Epithelial cell of esophagus (primary cell): ENCODE data around the gene IFIT1B.

Experiments used
- DNase-seq: peaks from one replicate; pipeline ENCODE4 v3.0.0; 2010; ENCODE audit warnings: low read depth
- H3K4me3 ChIP-seq: 2 replicates; pipeline ENCODE4 v1.5.1; 2011; ENCODE audit warnings: mild to moderate bottlenecking, low read length, control low read depth
- TF ChIP-seq, protein P1 (sequence below): IDR thresholded peaks from 2 replicates; pipeline ENCODE4 v1.5.1; 2011; ENCODE audit warnings: low read depth, mild to moderate bottlenecking, low read length, control low read depth, inconsistent platforms; ENCODE audit not compliant: insufficient read depth; ENCODE audit errors: missing control alignments

The IFIT1B gene

DNA sequence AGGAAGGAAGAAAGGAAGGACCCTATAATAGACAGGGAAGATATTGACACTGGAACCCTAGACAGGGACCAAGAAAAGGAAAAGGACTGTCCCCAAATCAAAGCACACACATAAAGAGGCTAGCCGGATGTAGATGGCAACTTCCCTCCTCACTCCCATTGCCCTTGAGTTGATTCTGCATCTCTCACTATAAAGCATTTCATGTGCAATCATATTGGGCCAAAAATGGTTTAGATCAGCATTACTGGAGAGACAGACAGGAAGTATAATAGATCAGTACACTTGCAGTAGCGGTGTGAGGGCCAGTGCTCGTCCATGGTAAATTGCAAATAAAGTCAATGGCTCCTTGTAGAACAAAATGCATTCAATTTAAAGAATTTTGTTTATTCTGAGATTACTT lies 41.6 kb upstream of the IFIT1B start:
- no peak for DNase-seq
- TF ChIP-seq, protein P1, sequence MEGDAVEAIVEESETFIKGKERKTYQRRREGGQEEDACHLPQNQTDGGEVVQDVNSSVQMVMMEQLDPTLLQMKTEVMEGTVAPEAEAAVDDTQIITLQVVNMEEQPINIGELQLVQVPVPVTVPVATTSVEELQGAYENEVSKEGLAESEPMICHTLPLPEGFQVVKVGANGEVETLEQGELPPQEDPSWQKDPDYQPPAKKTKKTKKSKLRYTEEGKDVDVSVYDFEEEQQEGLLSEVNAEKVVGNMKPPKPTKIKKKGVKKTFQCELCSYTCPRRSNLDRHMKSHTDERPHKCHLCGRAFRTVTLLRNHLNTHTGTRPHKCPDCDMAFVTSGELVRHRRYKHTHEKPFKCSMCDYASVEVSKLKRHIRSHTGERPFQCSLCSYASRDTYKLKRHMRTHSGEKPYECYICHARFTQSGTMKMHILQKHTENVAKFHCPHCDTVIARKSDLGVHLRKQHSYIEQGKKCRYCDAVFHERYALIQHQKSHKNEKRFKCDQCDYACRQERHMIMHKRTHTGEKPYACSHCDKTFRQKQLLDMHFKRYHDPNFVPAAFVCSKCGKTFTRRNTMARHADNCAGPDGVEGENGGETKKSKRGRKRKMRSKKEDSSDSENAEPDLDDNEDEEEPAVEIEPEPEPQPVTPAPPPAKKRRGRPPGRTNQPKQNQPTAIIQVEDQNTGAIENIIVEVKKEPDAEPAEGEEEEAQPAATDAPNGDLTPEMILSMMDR, result no peak
- no peak overlapping the region for H3K4me3 ChIP-seq

DNA sequence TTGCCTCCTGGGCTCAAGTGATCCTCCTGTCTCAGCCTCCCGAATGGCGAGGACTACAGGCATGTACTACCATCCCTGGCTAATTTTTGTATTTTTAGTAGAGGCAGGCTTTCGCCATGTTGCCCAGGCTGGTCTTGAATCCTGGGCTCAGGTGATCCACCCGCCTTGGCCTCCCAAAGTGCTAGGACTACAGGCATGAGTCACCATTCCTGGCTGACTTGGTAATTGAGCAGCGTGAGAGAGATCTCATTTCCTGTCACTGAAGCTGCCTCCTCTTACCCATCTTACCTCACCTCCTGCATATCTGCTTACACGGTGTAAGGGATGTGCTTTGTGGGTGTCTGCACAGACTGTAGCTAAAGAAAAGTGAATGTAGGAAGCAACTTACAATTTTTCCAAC lies 40.4 kb upstream of the IFIT1B start:
- no peak overlapping the region for H3K4me3 ChIP-seq
- peak; percentile 94 for DNase-seq
- TF ChIP-seq, protein P1, result no peak

DNA sequence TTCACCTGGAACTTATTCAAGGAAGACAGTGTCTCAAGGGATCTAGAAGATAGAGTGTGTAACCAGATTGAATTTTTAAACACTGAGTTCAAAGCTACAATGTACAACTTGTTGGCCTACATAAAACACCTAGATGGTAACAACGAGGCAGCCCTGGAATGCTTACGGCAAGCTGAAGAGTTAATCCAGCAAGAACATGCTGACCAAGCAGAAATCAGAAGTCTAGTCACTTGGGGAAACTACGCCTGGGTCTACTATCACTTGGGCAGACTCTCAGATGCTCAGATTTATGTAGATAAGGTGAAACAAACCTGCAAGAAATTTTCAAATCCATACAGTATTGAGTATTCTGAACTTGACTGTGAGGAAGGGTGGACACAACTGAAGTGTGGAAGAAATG lies 39.1 kb upstream of the IFIT1B start:
- no peak overlapping the region for H3K4me3 ChIP-seq
- TF ChIP-seq, protein P1, result no peak
- DNase-seq, result no peak

DNA sequence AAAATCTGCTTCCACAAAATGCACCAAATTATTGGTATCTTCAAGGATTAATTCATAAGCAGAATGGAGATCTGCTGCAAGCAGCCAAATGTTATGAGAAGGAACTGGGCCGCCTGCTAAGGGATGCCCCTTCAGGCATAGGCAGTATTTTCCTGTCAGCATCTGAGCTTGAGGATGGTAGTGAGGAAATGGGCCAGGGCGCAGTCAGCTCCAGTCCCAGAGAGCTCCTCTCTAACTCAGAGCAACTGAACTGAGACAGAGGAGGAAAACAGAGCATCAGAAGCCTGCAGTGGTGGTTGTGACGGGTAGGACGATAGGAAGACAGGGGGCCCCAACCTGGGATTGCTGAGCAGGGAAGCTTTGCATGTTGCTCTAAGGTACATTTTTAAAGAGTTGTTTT lies 38.0 kb upstream of the IFIT1B start:
- TF ChIP-seq, protein P1, result no peak
- H3K4me3 ChIP-seq, result no peak overlapping the region
- no peak for DNase-seq

DNA sequence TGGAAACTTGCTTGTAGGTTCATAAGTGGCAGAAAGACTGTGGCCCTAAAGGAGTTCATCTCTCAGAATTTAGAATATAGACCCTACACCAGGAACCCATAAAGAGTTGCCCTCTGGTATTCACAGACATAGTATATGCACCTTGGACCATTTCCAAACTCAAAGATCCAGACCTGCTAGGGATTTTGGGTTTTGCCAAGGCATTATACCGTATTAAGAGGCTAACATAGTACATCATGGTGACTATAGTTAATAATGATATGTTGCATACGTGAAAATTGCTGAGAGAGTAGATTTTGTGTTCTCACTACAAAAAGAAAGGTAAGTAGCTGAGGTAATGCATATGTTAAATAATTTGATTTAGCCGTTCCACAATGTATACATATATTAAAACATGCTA lies 36.2 kb upstream of the IFIT1B start:
- H3K4me3 ChIP-seq, result no peak overlapping the region
- DNase-seq, result no peak
- TF ChIP-seq, protein P1, result no peak

DNA sequence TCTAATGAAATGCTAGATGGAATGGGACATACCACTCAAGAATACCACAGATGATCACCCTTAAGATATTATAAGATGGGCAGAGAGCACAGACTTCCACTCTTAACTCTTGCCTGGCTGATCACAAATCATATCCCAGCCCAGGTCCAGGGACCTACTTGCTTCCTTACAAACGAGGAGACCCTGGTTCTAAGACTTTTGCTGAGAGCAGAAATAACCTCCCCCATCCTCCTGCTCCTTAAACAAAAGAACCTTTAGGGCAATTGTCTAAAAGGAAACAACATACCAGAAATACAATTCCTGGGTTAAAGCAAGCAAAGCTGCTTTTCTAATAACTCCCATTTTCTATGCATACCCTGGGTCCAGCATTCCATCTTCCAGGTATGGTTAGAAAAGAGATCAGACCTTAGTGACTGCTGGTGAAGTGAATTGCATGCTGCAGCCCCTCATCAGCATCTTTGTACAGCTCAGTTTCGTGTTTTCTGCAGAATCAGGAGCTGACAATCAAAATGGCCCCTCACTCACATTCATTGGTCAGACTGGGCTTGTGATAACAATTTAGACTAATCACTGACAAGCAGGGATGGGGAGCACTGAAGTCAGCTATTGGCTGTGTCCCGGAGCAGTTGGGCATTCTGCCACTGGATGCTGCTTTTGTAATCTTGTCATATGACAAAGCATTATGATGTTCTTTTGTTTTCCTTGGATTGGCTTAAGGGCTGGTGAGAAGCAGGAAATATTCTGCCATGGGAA lies 35.5 kb upstream of the IFIT1B start:
- TF ChIP-seq, protein P1, result no peak
- H3K4me3 ChIP-seq, result no peak overlapping the region
- peak; percentile 78 for DNase-seq
